HEK293 (cell line): ENCODE results near the gene ABCB9.
A peak's percentile ranks its signal among the peaks of the same experiment; 100 is the strongest.

Experiments
- CTCF ChIA-PET: fragments of 350-600 bp; formaldehyde crosslinking; extraction: SDS; loops from one replicate; lab custom pipeline; 2021; ENCODE audit warnings: antibody characterized with exemption; lab: Yijun Ruan, JAX
- POLR2A ChIA-PET: fragments of 300-600 bp; formaldehyde crosslinking; extraction: SDS; loops from one replicate; lab custom pipeline; 2020; ENCODE audit warnings: antibody characterized with exemption, inconsistent platforms; lab: Yijun Ruan, JAX
- H3K27ac ChIP-seq: fragments of 200-500 bp; sonication (Bioruptor generic); 2 replicates; pipeline ENCODE4 v1.5.1; 2014; ENCODE audit warnings: low read depth, low read length, control low read depth, inconsistent platforms; ENCODE audit errors: extremely low read depth
- H3K36me3 ChIP-seq, 2 experiments: fragments of 200-500 bp in 1 of 2; sonication (Bioruptor generic) in 1 of 2; 1 replicate in 1 of 2; 2 replicates in 1 of 2; pipeline ENCODE4 v1.5.1; 2014 to 2017; ENCODE audit warnings: inconsistent platforms in 2 of 2, low read length in 2 of 2; ENCODE audit not compliant: control insufficient read depth in 2 of 2, insufficient read depth in 1 of 2
- H3K4me1 ChIP-seq: fragments of 200-500 bp; sonication (Bioruptor generic); 2 replicates; pipeline ENCODE4 v1.5.1; 2014; ENCODE audit warnings: mild to moderate bottlenecking, low read length, inconsistent platforms; ENCODE audit not compliant: control insufficient read depth, insufficient read depth
- H3K4me3 ChIP-seq: 2 replicates; pipeline ENCODE4 v1.5.1; 2011; ENCODE audit warnings: low read depth, mild to moderate bottlenecking, control low read depth, low read length, moderate library complexity
- H3K9me3 ChIP-seq: fragments of 200-500 bp; sonication (Bioruptor generic); 2 replicates; pipeline ENCODE4 v1.5.1; 2014; ENCODE audit warnings: low read depth, low read length, inconsistent platforms; ENCODE audit not compliant: control insufficient read depth, insufficient read depth
- EGR2 ChIP-seq: fragments of 450-650 bp; formaldehyde crosslinking; IDR thresholded peaks from 2 replicates; pipeline ENCODE4 v1.5.1; 2016; ENCODE audit warnings: low read depth, missing biosample characterization, missing genetic modification characterization
- GLIS1 ChIP-seq: fragments of 450-650 bp; formaldehyde crosslinking; IDR thresholded peaks from 2 replicates; pipeline ENCODE4 v1.5.1; 2016; ENCODE audit warnings: missing biosample characterization, missing genetic modification characterization
- GLIS2 ChIP-seq: fragments of 450-650 bp; formaldehyde crosslinking; IDR thresholded peaks from 2 replicates; pipeline ENCODE4 v1.5.1; 2016; ENCODE audit warnings: missing biosample characterization, missing genetic modification characterization
- KLF7 ChIP-seq: fragments of 450-650 bp; formaldehyde crosslinking; IDR thresholded peaks from 2 replicates; pipeline ENCODE4 v1.5.1; 2016; ENCODE audit warnings: missing biosample characterization, missing genetic modification characterization, borderline replicate concordance
- MYNN ChIP-seq: fragments of 450-650 bp; formaldehyde crosslinking; IDR thresholded peaks from 2 replicates; pipeline ENCODE4 v1.5.1; 2016; ENCODE audit warnings: missing biosample characterization, missing genetic modification characterization, borderline replicate concordance
- MZF1 ChIP-seq: fragments of 450-650 bp; formaldehyde crosslinking; IDR thresholded peaks from 2 replicates; pipeline ENCODE4 v1.5.1; 2017; ENCODE audit warnings: missing biosample characterization, missing genetic modification characterization, borderline replicate concordance
- PRDM4 ChIP-seq: fragments of 450-650 bp; formaldehyde crosslinking; IDR thresholded peaks from 2 replicates; pipeline ENCODE4 v1.5.1; 2017; ENCODE audit warnings: missing biosample characterization, missing genetic modification characterization
- SCRT1 ChIP-seq: fragments of 450-650 bp; formaldehyde crosslinking; IDR thresholded peaks from 2 replicates; pipeline ENCODE4 v1.5.1; 2016; ENCODE audit warnings: missing biosample characterization, missing genetic modification characterization, borderline replicate concordance
- SCRT2 ChIP-seq: fragments of 450-650 bp; formaldehyde crosslinking; IDR thresholded peaks from 2 replicates; pipeline ENCODE4 v1.5.1; 2016; ENCODE audit warnings: missing biosample characterization, missing genetic modification characterization
- SP2 ChIP-seq: fragments of 450-650 bp; formaldehyde crosslinking; IDR thresholded peaks from 2 replicates; pipeline ENCODE4 v1.5.1; 2016; ENCODE audit warnings: missing biosample characterization, missing genetic modification characterization
- SP3 ChIP-seq: fragments of 450-650 bp; formaldehyde crosslinking; IDR thresholded peaks from 2 replicates; pipeline ENCODE4 v1.5.1; 2016; ENCODE audit warnings: missing biosample characterization, missing genetic modification characterization
- ZIC2 ChIP-seq: fragments of 450-650 bp; formaldehyde crosslinking; IDR thresholded peaks from 2 replicates; pipeline ENCODE4 v1.5.1; 2016; ENCODE audit warnings: missing biosample characterization, missing genetic modification characterization
- ZNF10 ChIP-seq: fragments of 450-650 bp; formaldehyde crosslinking; IDR thresholded peaks from 2 replicates; pipeline ENCODE4 v1.5.1; 2017; ENCODE audit warnings: missing biosample characterization, missing genetic modification characterization
- ZNF114 ChIP-seq: fragments of 450-650 bp; formaldehyde crosslinking; IDR thresholded peaks from 2 replicates; pipeline ENCODE4 v1.5.0; 2017; ENCODE audit warnings: missing biosample characterization, missing genetic modification characterization
- ZNF121 ChIP-seq: fragments of 450-650 bp; formaldehyde crosslinking; IDR thresholded peaks from 2 replicates; pipeline ENCODE4 v1.5.1; 2016; ENCODE audit warnings: missing biosample characterization, missing genetic modification characterization
- ZNF140 ChIP-seq: fragments of 450-650 bp; formaldehyde crosslinking; IDR thresholded peaks from 2 replicates; pipeline ENCODE4 v1.5.1; 2016; ENCODE audit warnings: missing biosample characterization, missing genetic modification characterization
- ZNF19 ChIP-seq: fragments of 450-650 bp; formaldehyde crosslinking; IDR thresholded peaks from 2 replicates; pipeline ENCODE4; 2016; ENCODE audit warnings: missing biosample characterization, missing genetic modification characterization, low read depth
- ZNF223 ChIP-seq: fragments of 450-650 bp; formaldehyde crosslinking; IDR thresholded peaks from 2 replicates; pipeline ENCODE4 v1.5.1; 2016; ENCODE audit warnings: missing biosample characterization, missing genetic modification characterization
- ZNF239 ChIP-seq: fragments of 450-650 bp; formaldehyde crosslinking; IDR thresholded peaks from 2 replicates; pipeline ENCODE4 v1.5.1; 2016; ENCODE audit warnings: missing biosample characterization, missing genetic modification characterization
- ZNF341 ChIP-seq: fragments of 450-650 bp; formaldehyde crosslinking; IDR thresholded peaks from 2 replicates; pipeline ENCODE4; 2016; ENCODE audit warnings: low read depth, missing biosample characterization, missing genetic modification characterization
- ZNF398 ChIP-seq: fragments of 450-650 bp; formaldehyde crosslinking; IDR thresholded peaks from 2 replicates; pipeline ENCODE4 v1.5.1; 2017; ENCODE audit warnings: missing biosample characterization, missing genetic modification characterization
- ZNF449 ChIP-seq: fragments of 450-650 bp; formaldehyde crosslinking; IDR thresholded peaks from 2 replicates; pipeline ENCODE4 v1.5.1; 2017; ENCODE audit warnings: missing biosample characterization, mild to moderate bottlenecking, missing genetic modification characterization, moderate library complexity
- ZNF600 ChIP-seq: fragments of 450-650 bp; formaldehyde crosslinking; IDR thresholded peaks from 2 replicates; pipeline ENCODE4 v1.5.1; 2016; ENCODE audit warnings: missing biosample characterization, missing genetic modification characterization
- ZNF626 ChIP-seq: fragments of 450-650 bp; sonication (Bioruptor Pico); formaldehyde crosslinking; IDR thresholded peaks from 2 replicates; pipeline ENCODE4 v1.5.1; 2018; ENCODE audit warnings: missing biosample characterization, missing genetic modification characterization, inconsistent platforms
- ZNF654 ChIP-seq: fragments of 450-650 bp; formaldehyde crosslinking; IDR thresholded peaks from 2 replicates; pipeline ENCODE4 v1.5.1; 2016; ENCODE audit warnings: low read depth, missing biosample characterization, missing genetic modification characterization
- ZNF776 ChIP-seq: fragments of 450-650 bp; formaldehyde crosslinking; IDR thresholded peaks from 2 replicates; pipeline ENCODE4 v1.5.0; 2017; ENCODE audit warnings: missing biosample characterization, missing genetic modification characterization, borderline replicate concordance
- ZSCAN4 ChIP-seq: fragments of 450-650 bp; formaldehyde crosslinking; IDR thresholded peaks from 2 replicates; pipeline ENCODE4 v1.5.1; 2017; ENCODE audit warnings: missing biosample characterization, missing genetic modification characterization

Gene ABCB9

DNA sequence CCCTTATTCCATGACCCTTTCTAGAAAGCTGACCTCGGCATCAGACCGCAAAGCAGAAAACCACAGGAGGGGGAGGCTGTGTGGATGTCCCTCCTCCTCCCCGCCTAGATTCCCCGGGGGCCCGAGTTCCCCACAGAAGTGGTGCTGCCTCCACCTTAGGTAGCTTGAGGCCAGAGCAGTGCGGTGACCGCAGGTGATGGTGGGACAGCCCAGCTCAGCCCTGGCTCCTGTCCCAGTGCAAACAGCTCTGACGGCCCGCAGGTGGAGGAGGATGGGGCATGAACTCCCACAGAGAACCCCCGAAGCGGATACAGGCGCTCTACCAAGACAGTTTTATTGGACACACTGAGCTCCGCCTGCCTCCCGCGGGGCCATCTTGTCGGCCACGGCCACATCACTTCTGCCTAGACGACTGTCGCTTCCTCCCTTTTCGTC, 33.7 kb upstream of the ABCB9 start:
- ChIA-PET POLR2A (interaction anchor here (0.5 kb wide), 1 partner anchor 781 kb away, joined by 4 read pairs; no protein-coding TSS in a partner anchor), CTCF (no interaction called here)
- Histone ChIP-seq H3K36me3 (no peaks in the 10 kb centered on the region), H3K4me1 (no peaks in the 10 kb centered on the region), H3K4me3 (no peak overlapping the region), H3K9me3 (no peaks in the 10 kb centered on the region), H3K27ac (no peak overlapping the region)
- TF ChIP-seq GLIS1 (tag by site-specific recombination) (peak; percentile 81), ZNF626 (no peak), ZIC2 (tag by site-specific recombination) (peak; percentile 94), ZNF121 (tag by site-specific recombination) (0 out of 2 replicates have a peak, but pooled peaks have one; percentile 20), ZNF140 (no peak), EGR2 (peak; percentile 35; the same call in 1 of the 2 replicates), ZNF600 (peak; percentile 35; the same call in 1 of the 2 replicates), ZSCAN4 (tag by site-specific recombination) (no peak), SCRT1 (no peak), ZNF341 (tag by site-specific recombination) (peak; percentile 50; the same call in 1 of the 2 replicates)

DNA sequence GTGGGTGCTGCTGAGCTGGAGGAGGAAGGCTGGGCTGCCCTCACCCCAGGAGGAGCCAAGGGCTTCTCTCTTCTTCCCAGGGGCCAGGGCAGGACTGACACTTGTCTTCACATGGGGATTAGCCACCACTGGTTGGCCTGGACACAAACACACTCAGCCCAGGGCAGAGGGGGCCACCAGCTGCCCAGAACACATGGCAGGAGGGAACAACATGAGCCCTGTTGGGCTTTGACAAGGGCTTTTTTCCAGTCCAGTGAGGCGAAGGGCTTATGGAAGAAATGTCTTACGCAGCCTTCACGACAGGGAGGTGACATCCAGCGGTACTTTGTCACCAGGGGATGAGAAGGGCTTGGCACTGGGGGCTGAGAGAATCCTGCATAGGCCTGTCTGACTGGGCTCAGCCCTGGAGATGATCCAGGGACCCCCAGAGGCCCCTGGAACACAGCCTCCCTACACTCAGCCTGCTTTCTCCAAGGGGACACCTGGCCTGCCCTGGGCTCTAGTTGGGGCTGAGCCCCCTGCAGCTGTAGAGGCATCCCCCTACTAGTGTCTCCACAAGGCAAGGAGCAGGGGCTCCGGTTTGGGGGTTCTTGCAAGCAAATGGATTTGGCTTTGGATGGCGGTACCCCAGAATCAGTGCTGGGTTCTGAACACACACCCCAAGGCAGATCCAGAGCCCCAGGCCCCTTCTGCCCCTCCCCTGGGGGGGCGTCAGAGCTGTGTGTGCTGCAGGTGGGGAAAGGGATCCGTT, 33.1 kb upstream of the ABCB9 start:
- ChIA-PET POLR2A (interaction anchor here (0.5 kb wide), 1 partner anchor 780 kb away, joined by 4 read pairs; no protein-coding TSS in a partner anchor), CTCF (no interaction called here)
- no peaks in the 10 kb centered on the region for H3K9me3 ChIP-seq
- no peaks in the 10 kb centered on the region for H3K4me1 ChIP-seq
- H3K4me3 ChIP-seq, result no peak overlapping the region
- H3K27ac ChIP-seq, result no peak overlapping the region
- H3K36me3 ChIP-seq, result no peaks in the 10 kb centered on the region
- TF ChIP-seq GLIS1 (tag by site-specific recombination) (peak; percentile 62), ZNF19 (tag by site-specific recombination) (no peak), GLIS2 (0 out of 2 replicates have a peak, but pooled peaks have one; percentile 17), KLF7 (tag by site-specific recombination) (no peak), SCRT2 (tag by site-specific recombination) (no peak), ZNF239 (tag by site-specific recombination) (no peak), SP3 (tag by site-specific recombination) (no peak), ZNF398 (tag by site-specific recombination) (no peak), SP2 (tag by site-specific recombination) (no peak), MYNN (tag by site-specific recombination) (no peak), ZNF449 (tag by site-specific recombination) (peak; percentile 93), ZNF654 (no peak), ZNF776 (tag by site-specific recombination) (no peak), MZF1 (tag by site-specific recombination) (no peak), ZSCAN4 (tag by site-specific recombination) (no peak), ZNF223 (tag by site-specific recombination) (no peak), ZNF10 (tag by site-specific recombination) (no peak), PRDM4 (tag by site-specific recombination) (no peak), ZNF114 (no peak)
